Ovary (tissue), 9 donors: Measurements from ENCODE around the gene REEP1. TPM values are rescaled to one million over a fixed set of nuclear protein-coding genes. Genes with fewer than 3 reads are reported as not detected.
A peak's percentile ranks its signal among the peaks of the same experiment; 100 is the strongest.

Experiments used
- DNase-seq, 5 donors: peaks; one replicate each; pipeline ENCODE4 v3.0.0-alpha.2; 2019 to 2020
- H3K27ac ChIP-seq, 2 donors: fragments of 200-600 bp; one replicate each; pipeline versions ENCODE4 v1.5.1 to v1.8.0; 2019 to 2022
- H3K27me3 ChIP-seq: fragments of 200-600 bp; one replicate; pipeline ENCODE4 v1.8.0; 2022
- H3K36me3 ChIP-seq: fragments of 200-600 bp; sonication (generic); one replicate; pipeline ENCODE4 v1.5.1; 2019
- H3K4me1 ChIP-seq: one replicate; pipeline ENCODE4 v1.8.1; 2013; ENCODE audit warnings: mild to moderate bottlenecking, moderate library complexity; ENCODE audit not compliant: insufficient read depth
- H3K4me3 ChIP-seq: fragments of 200-600 bp; sonication (generic); one replicate; pipeline ENCODE4 v1.5.1; 2017
- H3K9me3 ChIP-seq, 2 donors: fragments of 200-600 bp in 1 of 2; sonication (generic) in 1 of 2; one replicate each; pipeline versions ENCODE4 v1.5.1 to v1.8.1; 2013 to 2019; ENCODE audit warnings: mild to moderate bottlenecking in 1 of 2, moderate library complexity in 1 of 2
- CTCF ChIP-seq, 3 donors: fragments of 450-650 bp in 2 of 3; fragments of 200-600 bp in 1 of 3; IDR thresholded peaks; one replicate each; pipeline versions ENCODE4 v1.5.1 to v1.8.0; 2016 to 2022; ENCODE audit warnings: antibody characterized with exemption in 3 of 3, mild to moderate bottlenecking in 1 of 3
- EP300 ChIP-seq: sonication (generic); formaldehyde crosslinking; IDR thresholded peaks from one replicate; pipeline ENCODE4 v1.6.1; 2017; ENCODE audit warnings: antibody characterized with exemption
- POLR2A ChIP-seq: fragments of 450-650 bp; IDR thresholded peaks from one replicate; pipeline ENCODE4 v1.6.1; 2017; ENCODE audit warnings: antibody characterized with exemption, mild to moderate bottlenecking, moderate library complexity
- WGBS, 3 donors: extraction: QIAGEN DNeasy Blood & Tissue Kit in 1 of 3; methylation state at CpG; one replicate each; pipeline versions ENCODE4 v1.1.5 to v1.1.7; 2013 to 2017; 5-methylcytosine and 5-hydroxymethylcytosine counted together
- intact Hi-C, 4 donors: fragments of 100-400 bp; cut with DNase I; formaldehyde crosslinking; loops; one replicate each; pipeline versions ENCODE4 v1.11.0 to v1.15.1; 2022 to 2023
- polyA plus RNA-seq, 2 donors: library from polyadenylated mRNA; stranded (reverse); fragments of 200-250 nt in 1 of 2; fragments of 350-450 nt in 1 of 2; fragmentation: Illumina TruSeq in 1 of 2; extraction: RNeasy Lipid Tissue Mini Kit (QIAGEN cat#74804) in 1 of 2; gene quantifications; one replicate each; pipeline ENCODE4 v1.2.3, GENCODE V29; 2013 to 2014
- total RNA-seq, 7 donors: library from RNA; depleted of rRNA in 2 of 7; stranded (reverse); fragments of >200 nt in 2 of 7; fragmentation: NEBNext Ultra II Directional in 3 of 7; extraction: Animal tissue kit (Norgen Biotek cat#: 25700) in 3 of 7; gene quantifications; one replicate each; pipeline versions ENCODE4 v1.1.0 to v1.2.4, GENCODE V29; 2016 to 2023
- donor health status: DM: no; HTN: no; CAD: no; lungs with moderate emphysema.
- donor health status: DM: no; HTN: no; CAD: no.
- donor health status: Bipolar disorder and iron deficiency.
- donor health status: DM: yes; HTN: yes; CAD: no.
- donor health status: DM: no; HTN: no; CAD: no.
- donor health status: DM: yes; HTN: yes; CAD: no.

Gene REEP1
- total and polyA plus RNA-seq, 9 donors = 0.58 to 35.7 (median 2.0) TPM

- TF ChIP-seq EP300 (no peak), POLR2A (no peak), CTCF (IDR thresholded peaks at IDR 0.05) (no peak)
- no peak for DNase-seq
- no peaks in the 10 kb centered on the region for H3K36me3 ChIP-seq
- H3K4me3 ChIP-seq = no peak overlapping the region
- H3K27me3 ChIP-seq = no peaks in the 10 kb centered on the region
- intact Hi-C loops = loop anchor here in 1 of 4 donors (10.0 kb wide), 1 partner anchor 139 kb away; no protein-coding TSS in a partner anchor
- H3K9me3 ChIP-seq = no peaks in the 10 kb centered on the region
- H3K4me1 ChIP-seq = peaks cover 7% of the 10 kb centered on the region
- H3K27ac ChIP-seq = no peak overlapping the region
- WGBS, 3 donors = 87 to 95% (median 90%) methylated on average over 4 of the region's 4 CpGs
Observed at GRCh38 chr2:86226070-86226469, 111.4 kb downstream of the REEP1 start.

- peaks cover 7% of the 10 kb centered on the region for H3K4me1 ChIP-seq
- WGBS, 3 donors = 72 to 85% (median 73%) methylated on average over 6 of the region's 6 CpGs
- no peak overlapping the region for H3K4me3 ChIP-seq
Observed at GRCh38 chr2:86225581-86225980, 111.8 kb downstream of the REEP1 start.

GRCh38 chr2:86224645-86225355 lies 112.6 kb downstream of the REEP1 start:
- no peaks in the 10 kb centered on the region for H3K9me3 ChIP-seq
- no peaks in the 10 kb centered on the region for H3K36me3 ChIP-seq
- H3K27ac ChIP-seq = no peak overlapping the region
- DNase-seq = no peak
- no peaks in the 10 kb centered on the region for H3K27me3 ChIP-seq
- WGBS, 3 donors = 86 to 93% (median 89%) methylated on average over 9 of the region's 9 CpGs
- H3K4me3 ChIP-seq = no peak overlapping the region
- TF ChIP-seq CTCF (IDR thresholded peaks at IDR 0.05) (no peak), POLR2A (no peak), EP300 (no peak)
- intact Hi-C loops = loop anchor here in 2 of 4 donors (5.0 to 10.0 kb wide), 2 partner anchors 140 to 148 kb away; no protein-coding TSS in a partner anchor
- peaks cover 7% of the 10 kb centered on the region for H3K4me1 ChIP-seq

More at GRCh38 chr2:86225581-86225980, 111.8 kb downstream of the REEP1 start:
- DNase-seq = peak in 1 of 5 donors; percentile 44
- no peaks in the 10 kb centered on the region for H3K9me3 ChIP-seq
- no peaks in the 10 kb centered on the region for H3K27me3 ChIP-seq
- H3K27ac ChIP-seq = no peak overlapping the region
- no peaks in the 10 kb centered on the region for H3K36me3 ChIP-seq
- TF ChIP-seq EP300 = no peak
- TF ChIP-seq CTCF (IDR thresholded peaks at IDR 0.05) = no peak
- TF ChIP-seq POLR2A = no peak
- intact Hi-C loops = loop anchor here in 1 of 4 donors (10.0 kb wide), 1 partner anchor 139 kb away; no protein-coding TSS in a partner anchor

GRCh38 chr2:86223927-86224560 lies 113.4 kb downstream of the REEP1 start:
- no peak overlapping the region for H3K4me3 ChIP-seq
- no peaks in the 10 kb centered on the region for H3K9me3 ChIP-seq
- peaks cover 7% of the 10 kb centered on the region for H3K4me1 ChIP-seq
- H3K36me3 ChIP-seq = no peaks in the 10 kb centered on the region
- WGBS, 3 donors = 76 to 100% (median 95%) methylated on average over 2 of the region's 2 CpGs
- no peak overlapping the region for H3K27ac ChIP-seq
- DNase-seq = no peak
- intact Hi-C loops = loop anchor here in 2 of 4 donors (5.0 to 10.0 kb wide), 2 partner anchors 141 to 148 kb away; no protein-coding TSS in a partner anchor
- no peak for TF ChIP-seq POLR2A
- no peak for TF ChIP-seq EP300
- TF ChIP-seq CTCF (IDR thresholded peaks at IDR 0.05) = no peak
- no peaks in the 10 kb centered on the region for H3K27me3 ChIP-seq
